Endothelial cell (in vitro differentiated cells): ENCODE results near the gene REEP2. TPM values are rescaled to one million over a fixed set of nuclear protein-coding genes. Genes with fewer than 3 reads are reported as not detected.
"Not testable (repeated sequence)": the region's sequence is repeated elsewhere in the genome, so short reads cannot be mapped to it uniquely, and the experiment has no call there.

Source experiments
- DNase-seq: peaks from one replicate; pipeline ENCODE4 v3.0.0; 2021; ENCODE audit warnings: low spot score
- H3K27ac Mint-ChIP-seq: one replicate; pipeline ENCODE4 v1.8.0; 2021; ENCODE audit warnings: mixed read lengths, inconsistent platforms; ENCODE audit not compliant: unreplicated experiment
- H3K27me3 Mint-ChIP-seq: one replicate; pipeline ENCODE4 v1.8.0; 2021; ENCODE audit warnings: mild to moderate bottlenecking, moderate library complexity, mixed read lengths, inconsistent platforms; ENCODE audit not compliant: unreplicated experiment
- H3K36me3 Mint-ChIP-seq: one replicate; pipeline ENCODE4 v1.8.0; 2021; ENCODE audit warnings: mild to moderate bottlenecking, low read depth, mixed read lengths, inconsistent platforms; ENCODE audit not compliant: unreplicated experiment
- H3K4me1 Mint-ChIP-seq: one replicate; pipeline ENCODE4 v1.8.0; 2021; ENCODE audit warnings: mild to moderate bottlenecking, mixed read lengths, inconsistent platforms; ENCODE audit not compliant: unreplicated experiment
- H3K4me3 Mint-ChIP-seq: one replicate; pipeline ENCODE4 v1.8.0; 2021; ENCODE audit warnings: mild to moderate bottlenecking, mixed read lengths, inconsistent platforms; ENCODE audit not compliant: unreplicated experiment
- H3K9me3 Mint-ChIP-seq: one replicate; pipeline ENCODE4 v1.8.0; 2021; ENCODE audit warnings: mixed read lengths, inconsistent platforms; ENCODE audit not compliant: unreplicated experiment
- total RNA-seq: library from RNA; stranded (reverse); fragmentation: NEBNext Ultra II Directional; extraction: Animal tissue kit (Norgen Biotek cat#: 25700); gene quantifications from one replicate; pipeline ENCODE4 v1.2.1, GENCODE V29; 2021; ENCODE audit not compliant: unreplicated experiment
- TF ChIP-seq, protein P1 (sequence below): fragments of 200-600 bp; sonication (generic); IDR thresholded peaks from one replicate; pipeline ENCODE4 v1.5.0; 2021; ENCODE audit warnings: antibody characterized with exemption; ENCODE audit not compliant: unreplicated experiment

Gene REEP2
- total RNA-seq, 1 donor from 2014 or later, result 72.8 TPM

DNA sequence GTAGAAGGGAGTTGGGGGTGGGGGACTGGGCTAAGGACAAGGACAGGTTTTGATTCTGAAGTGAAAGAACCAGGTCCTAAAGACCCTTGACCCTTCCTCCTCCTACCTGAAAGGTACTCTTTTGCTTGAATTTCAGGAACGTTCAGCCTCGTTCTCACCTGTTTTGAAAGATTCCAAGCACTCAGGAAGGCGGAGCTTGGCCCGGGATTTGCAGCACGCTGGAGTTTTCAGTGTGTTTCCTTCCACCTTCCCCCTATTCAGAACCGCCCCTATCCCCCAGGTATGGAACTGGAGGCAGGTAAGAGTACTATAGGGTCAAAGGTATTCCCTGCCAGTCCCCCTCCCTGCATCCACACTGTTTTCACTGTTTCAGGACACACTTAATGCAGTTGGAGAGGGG lies 33.5 kb downstream of the REEP2 start:
- Mint-ChIP-seq H3K4me1 (peaks cover 2% of the 10 kb centered on the region), H3K9me3 (peaks cover 4% of the 10 kb centered on the region), H3K36me3 (peaks cover 2% of the 10 kb centered on the region), H3K4me3 (no peak overlapping the region), H3K27me3 (peaks cover 18% of the 10 kb centered on the region), H3K27ac (no peak overlapping the region)
- DNase-seq, result no peak
- TF ChIP-seq, protein P1, sequence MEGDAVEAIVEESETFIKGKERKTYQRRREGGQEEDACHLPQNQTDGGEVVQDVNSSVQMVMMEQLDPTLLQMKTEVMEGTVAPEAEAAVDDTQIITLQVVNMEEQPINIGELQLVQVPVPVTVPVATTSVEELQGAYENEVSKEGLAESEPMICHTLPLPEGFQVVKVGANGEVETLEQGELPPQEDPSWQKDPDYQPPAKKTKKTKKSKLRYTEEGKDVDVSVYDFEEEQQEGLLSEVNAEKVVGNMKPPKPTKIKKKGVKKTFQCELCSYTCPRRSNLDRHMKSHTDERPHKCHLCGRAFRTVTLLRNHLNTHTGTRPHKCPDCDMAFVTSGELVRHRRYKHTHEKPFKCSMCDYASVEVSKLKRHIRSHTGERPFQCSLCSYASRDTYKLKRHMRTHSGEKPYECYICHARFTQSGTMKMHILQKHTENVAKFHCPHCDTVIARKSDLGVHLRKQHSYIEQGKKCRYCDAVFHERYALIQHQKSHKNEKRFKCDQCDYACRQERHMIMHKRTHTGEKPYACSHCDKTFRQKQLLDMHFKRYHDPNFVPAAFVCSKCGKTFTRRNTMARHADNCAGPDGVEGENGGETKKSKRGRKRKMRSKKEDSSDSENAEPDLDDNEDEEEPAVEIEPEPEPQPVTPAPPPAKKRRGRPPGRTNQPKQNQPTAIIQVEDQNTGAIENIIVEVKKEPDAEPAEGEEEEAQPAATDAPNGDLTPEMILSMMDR, result no peak

GRCh38 chr5:138473151-138473550 lies 34.3 kb downstream of the REEP2 start:
- H3K36me3 Mint-ChIP-seq, H3K4me1 Mint-ChIP-seq, H3K27ac Mint-ChIP-seq, H3K9me3 Mint-ChIP-seq, DNase-seq, H3K4me3 Mint-ChIP-seq, H3K27me3 Mint-ChIP-seq: not testable (repeated sequence)

DNA sequence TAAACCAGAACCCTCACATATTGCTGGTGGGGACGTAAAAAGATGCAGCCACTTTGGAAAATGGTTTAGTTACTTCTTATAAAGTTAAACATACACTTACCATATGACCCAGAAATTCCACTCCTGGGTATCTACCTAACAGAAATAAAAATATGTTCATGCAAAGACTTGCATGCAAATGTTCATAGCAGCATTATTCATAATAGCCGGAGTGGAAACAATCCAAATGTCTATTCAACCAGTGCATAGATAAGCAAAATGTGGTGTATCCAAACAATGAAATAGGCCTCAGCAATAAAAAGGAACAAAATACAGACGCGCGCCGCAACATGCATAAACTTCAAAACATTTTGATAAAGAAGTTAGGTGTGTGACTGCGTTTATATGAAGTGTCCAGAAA lies 38.1 kb downstream of the REEP2 start:
- H3K9me3 Mint-ChIP-seq, result no peaks in the 10 kb centered on the region
- TF ChIP-seq, protein P1, result no peak
- peaks cover 1% of the 10 kb centered on the region for H3K27me3 Mint-ChIP-seq
- no peaks in the 10 kb centered on the region for H3K36me3 Mint-ChIP-seq
- no peak overlapping the region for H3K27ac Mint-ChIP-seq
- peak overlapping the region; percentile 11 for H3K4me3 Mint-ChIP-seq
- H3K4me1 Mint-ChIP-seq, result no peaks in the 10 kb centered on the region
- DNase-seq, result no peak

DNA sequence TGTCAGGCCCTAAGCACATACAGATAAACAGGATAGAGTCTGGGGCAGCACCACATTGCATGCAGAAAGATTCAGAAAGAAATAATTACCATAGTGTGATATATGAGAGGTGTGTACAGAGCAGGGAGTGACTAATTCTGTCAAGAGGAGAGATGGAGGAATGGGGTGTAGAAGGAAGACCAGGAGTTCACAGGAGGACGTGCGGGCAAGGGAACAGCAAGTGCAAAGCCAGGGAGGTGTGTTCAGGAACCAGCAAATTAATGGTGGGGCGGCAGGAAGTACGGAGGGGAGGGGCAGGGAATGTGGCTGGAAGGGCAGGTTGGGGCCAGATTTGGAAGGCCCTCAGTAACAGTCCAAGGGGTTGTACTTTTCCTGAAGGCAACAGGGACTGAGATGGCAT lies 43.8 kb downstream of the REEP2 start:
- H3K9me3 Mint-ChIP-seq, result no peaks in the 10 kb centered on the region

GRCh38 chr5:138488481-138488945 lies 49.7 kb downstream of the REEP2 start:
- Mint-ChIP-seq H3K9me3 (no peaks in the 10 kb centered on the region), H3K27ac (no peak overlapping the region), H3K27me3 (peaks cover 22% of the 10 kb centered on the region), H3K4me3 (no peak overlapping the region), H3K36me3 (peaks cover 3% of the 10 kb centered on the region), H3K4me1 (peaks cover 12% of the 10 kb centered on the region)
- TF ChIP-seq, protein P1, result no peak
- DNase-seq, result no peak

More for the DNA sequence above, 43.8 kb downstream of the REEP2 start:
- Mint-ChIP-seq H3K4me1 (no peaks in the 10 kb centered on the region), H3K27ac (no peak overlapping the region), H3K4me3 (no peak overlapping the region), H3K27me3 (peaks cover 1% of the 10 kb centered on the region), H3K36me3 (no peaks in the 10 kb centered on the region)
- no peak for DNase-seq
- TF ChIP-seq, protein P1, result no peak
